TTC549 (cell line): ENCODE results near the gene VARS2.

Source experiments
- FAIRE-seq: peaks from 2 replicates; lab custom pipeline; 2012; peaks lifted over from hg19 to GRCh38; lab: Jason Lieb, UNC

Gene VARS2

DNA sequence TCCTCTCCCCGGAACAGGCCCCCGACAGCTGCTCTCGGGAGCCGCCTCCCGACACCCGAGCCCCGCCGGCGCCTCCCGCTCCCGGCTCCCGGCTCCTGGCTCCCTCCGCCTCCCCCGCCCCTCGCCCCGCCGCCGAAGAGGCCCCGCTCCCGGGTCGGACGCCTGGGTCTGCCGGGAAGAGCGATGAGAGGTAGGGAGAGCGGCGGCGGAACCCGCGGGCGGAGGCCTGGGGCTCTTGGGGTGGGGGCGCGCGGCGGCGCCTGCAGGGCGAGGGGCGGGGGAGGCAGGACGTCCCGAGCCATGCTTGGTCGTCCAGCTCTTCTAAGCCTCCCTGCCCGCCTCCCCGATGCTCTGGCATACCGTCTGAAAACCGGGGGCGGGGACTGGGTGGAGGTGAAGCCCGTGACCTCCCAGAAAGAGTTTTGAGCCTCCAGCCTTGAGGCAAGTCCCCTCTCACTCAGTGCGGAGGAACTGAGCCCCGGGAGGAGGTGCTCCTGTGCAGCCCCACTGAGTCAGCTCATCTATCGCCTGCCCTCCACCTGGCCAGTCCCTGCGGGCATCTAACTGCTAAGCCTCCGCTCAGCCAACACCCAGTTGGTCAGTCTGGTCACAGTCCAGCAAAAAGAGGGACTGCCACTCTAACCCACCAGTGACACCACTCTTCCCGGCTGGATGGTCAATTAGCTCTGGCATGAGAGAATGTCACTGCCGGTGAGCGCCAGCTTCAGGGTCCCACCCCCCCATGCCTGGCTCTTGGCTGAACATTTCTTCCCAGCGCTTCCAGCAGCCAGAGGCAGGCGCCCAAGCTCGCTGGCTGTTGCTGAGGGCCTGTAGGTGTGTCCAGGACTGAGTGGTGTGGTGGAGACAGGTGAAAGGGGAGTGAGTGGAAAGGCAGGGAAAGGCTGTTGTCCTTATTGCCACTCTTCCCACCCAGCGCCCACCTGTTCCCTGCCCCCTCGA lies 29.2 kb upstream of the VARS2 start:
- no peak for FAIRE-seq

DNA sequence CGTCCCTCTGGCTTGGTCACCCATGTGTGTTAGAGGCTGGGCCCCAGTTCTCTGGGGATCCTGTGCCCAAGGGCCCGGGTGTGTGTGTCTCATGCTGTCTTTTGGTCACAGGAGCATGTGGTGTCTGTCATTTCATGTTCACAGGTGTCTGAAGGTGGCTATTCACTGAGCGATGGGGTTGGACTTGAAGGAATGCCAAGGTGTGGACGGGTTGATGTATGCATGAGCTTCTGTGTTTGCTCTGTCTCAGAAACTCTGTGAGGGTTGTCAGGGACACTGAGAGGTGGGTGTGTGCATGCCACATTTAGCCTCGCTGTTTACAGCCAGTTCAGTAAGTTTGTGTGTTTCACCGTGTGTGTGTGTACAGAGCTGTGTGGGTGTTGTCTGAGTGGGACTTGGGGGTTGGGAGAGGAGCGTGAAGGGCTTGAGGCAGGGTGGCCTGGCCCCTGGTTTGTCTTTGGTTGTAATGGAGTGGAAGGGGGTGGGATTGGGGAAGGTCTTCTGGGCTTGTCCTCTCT lies 28.5 kb upstream of the VARS2 start:
- FAIRE-seq = no peak

DNA sequence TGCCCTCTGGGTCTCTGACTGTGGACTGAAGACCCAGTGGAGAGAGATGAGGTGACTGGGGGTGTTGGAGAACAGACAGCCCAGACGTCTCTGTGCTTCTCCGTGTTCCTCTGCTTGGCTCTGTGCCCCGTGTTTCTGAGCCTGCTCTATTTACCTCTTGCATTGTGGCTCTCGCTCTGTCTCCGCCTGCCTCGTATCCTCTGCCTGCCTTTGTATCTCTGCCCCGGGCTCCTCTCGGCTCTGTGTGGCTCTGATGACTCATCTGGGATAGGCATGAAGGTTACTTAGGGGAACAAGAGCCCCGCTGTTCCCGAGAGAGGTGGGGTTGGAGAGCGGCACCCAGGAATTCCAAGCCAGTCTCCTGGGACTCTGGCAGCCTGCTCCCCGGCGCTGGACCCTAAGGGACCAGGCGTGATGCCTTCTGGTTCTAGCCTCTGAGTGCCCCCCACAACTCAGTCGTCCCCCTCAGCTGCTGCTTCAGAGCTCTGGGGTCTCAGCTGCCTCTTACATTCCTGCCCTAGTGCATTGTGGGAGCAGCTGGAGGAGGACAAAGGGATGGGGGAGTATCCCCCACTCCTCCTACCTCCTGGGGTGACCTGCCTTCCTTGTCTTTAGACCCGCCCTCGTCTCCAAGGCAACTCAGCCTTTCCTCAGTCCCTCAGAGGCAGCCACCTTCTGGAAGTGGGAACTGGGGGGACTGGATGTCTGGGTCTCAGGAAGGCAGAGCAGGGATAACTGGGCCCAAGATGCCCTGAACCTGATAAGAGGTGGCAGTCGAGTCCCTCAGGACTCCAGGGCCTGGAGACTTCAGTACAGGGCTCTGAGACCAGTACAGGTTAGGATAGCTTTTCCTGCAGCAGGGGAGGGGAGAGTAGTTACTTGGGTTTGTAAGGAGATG lies 27.8 kb upstream of the VARS2 start:
- FAIRE-seq = no peak

DNA sequence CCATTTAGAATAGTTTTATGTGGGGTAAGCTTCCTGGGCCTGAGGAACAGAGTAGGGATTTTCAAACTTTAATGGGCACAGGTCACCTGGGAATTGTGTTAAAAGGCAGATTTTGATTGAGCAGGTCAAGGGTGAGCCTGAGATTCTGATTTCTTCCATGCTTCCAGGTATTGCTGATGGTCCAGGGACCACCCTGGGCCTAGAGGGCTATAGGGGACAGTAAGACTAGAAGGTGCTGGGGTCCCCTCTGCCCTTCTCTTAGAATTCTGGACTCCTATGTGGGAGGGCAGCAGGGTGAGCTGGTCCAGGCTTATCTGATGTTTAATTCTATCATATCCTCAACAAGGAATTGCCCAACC lies 27.2 kb upstream of the VARS2 start:
- no peak for FAIRE-seq

DNA sequence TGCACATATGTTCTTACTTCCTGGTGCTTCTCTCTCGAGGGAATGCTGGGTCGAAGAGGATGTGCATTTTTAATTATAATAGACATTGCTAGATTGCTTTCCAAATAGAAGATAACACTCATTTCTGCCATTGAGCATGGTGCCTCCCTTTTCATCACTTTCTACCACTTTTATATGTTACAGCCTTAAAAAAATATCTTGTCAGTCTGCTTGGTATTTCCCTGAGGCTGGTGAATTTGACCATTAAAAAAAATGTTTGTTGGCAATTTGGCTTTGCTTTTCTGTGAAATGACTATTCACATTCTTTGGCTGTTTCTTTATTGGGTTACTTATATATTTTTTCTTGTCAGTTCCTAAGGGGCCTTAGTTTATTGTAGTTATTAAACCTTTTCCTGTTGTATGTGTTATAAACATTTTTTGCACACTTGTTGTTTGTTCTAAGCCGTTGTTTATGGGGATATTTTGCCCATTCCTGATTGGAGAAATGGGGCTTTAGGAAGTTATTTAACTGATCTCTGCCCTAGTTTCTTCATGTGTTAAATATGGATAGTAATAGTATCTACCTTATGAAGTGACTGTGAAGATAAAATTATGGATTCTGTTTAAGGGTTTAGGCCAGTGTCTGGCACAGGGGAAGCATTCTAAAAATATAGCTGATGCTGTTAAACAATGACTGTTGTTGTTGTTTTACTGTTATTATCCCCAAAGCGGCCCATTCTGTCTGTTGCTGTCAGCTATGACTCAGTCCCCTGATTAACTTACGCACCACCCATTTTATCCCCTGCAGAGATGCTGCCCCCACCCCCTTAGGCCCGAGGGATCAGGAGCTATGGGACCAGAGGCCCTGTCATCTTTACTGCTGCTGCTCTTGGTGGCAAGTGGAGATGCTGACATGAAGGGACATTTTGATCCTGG lies 25.9 kb upstream of the VARS2 start:
- FAIRE-seq = no peak

DNA sequence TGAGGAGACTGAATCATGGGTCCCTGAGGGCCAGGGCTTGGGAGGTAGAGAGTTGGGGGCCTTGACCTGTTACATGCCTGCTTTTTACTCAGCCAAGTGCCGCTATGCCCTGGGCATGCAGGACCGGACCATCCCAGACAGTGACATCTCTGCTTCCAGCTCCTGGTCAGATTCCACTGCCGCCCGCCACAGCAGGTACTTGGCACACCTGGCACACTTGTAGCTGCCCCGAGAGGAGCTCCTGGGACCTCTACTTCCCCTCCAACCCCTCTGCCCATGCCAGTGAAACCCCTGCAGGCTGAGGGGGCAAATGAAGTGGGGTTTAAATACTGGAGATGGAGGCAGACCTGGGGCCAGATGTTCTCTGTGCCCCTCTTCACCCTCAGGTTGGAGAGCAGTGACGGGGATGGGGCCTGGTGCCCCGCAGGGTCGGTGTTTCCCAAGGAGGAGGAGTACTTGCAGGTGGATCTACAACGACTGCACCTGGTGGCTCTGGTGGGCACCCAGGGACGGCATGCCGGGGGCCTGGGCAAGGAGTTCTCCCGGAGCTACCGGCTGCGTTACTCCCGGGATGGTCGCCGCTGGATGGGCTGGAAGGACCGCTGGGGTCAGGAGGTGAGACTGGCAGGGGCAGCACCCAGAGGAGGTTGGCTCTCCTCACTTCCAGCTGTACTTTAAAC lies 25.1 kb upstream of the VARS2 start:
- no peak for FAIRE-seq

DNA sequence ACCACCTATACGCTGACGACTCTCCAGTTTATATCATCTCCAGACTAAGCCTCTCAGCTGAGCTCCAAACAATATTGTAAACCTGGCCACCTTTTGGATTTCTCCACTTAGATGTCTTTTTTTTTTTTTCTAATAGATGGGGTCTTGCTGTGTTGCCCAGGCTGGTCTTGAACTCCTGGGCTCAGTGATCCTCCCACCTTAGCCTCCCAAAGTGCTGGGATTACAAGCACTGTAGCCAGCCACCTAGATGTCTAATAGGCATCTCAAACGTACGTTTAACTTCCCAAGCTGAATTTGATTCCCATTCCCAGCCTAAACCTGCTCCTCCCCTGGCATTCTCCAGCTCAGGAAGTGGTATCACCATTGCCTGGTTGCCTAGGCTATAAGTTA lies 24.5 kb upstream of the VARS2 start:
- FAIRE-seq = no peak

DNA sequence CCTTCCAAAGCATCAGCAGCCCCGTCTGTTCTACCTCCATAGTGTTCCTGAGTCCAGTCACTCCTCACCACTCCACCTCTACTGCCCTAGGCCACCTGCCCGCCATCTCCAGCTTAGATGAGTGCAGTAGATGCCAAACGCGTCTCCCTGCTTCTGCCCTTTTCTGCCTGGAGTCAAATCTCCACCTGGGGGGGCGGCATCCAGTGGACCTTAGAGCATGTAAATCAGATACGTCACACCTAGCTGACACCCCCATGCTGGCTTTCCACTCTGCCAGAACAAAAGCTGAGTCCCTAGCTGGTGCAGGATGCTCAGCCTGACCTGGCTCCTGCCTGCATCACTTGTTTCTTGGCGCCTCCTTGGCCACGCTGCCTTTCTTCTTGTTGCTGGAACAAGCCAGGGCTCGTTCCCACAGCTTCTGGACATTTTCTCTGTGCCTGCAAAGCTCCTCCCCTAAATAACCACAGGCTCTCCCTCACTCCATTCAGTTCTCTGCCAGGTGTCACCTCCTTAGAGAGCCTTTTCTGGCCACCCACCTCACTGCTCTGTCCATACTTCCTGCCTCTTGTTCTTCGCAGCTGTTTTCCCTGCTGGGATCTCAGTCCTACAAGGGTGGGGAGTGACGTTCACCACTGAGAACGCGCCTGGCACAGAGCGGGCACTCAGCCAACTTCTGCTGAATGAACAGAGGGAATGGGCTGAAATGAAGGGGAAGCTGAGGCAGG lies 24.0 kb upstream of the VARS2 start:
- FAIRE-seq = no peak

DNA sequence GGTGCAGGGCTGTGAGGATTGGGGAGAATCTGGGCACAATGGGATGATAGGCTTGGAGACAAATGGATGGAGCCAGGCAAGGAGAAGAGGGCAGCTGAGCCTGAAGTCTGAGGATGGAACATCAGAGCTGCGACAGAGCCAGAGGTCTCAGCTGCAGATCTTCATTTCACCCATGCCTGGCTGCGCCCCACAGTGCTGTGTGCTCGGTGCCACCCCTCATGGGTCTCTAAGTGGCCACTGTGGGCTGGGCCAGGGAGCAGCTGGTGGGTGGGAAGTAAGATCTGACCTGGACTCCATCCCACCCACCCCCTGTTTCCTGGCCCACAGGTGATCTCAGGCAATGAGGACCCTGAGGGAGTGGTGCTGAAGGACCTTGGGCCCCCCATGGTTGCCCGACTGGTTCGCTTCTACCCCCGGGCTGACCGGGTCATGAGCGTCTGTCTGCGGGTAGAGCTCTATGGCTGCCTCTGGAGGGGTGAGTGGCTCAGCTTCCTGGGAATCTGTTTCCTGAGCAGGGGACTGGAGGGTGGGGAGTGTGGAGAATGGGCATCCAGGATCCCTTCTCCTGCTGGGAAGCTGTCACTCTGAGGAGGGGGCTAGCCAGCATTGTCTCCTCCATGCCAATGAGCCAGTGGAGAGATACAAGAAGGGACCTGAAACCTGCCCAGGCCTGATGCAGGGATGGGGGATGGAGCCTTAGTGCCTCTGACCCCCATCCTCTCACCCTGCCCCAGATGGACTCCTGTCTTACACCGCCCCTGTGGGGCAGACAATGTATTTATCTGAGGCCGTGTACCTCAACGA lies 23.2 kb upstream of the VARS2 start:
- FAIRE-seq = no peak

DNA sequence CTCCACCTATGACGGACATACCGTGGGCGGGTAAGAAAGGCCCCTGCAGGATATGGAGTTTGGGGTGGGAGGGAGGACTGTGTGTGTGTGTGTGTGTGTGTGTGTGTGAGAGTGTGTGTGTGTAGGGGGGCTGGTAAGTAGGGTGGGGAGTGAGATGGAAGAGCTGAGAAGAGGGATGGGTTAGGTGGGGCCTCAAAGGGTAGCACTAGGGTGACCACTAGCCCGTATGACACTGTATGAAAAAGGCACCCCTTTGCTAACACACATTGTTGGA lies 22.7 kb upstream of the VARS2 start:
- FAIRE-seq = no peak

DNA sequence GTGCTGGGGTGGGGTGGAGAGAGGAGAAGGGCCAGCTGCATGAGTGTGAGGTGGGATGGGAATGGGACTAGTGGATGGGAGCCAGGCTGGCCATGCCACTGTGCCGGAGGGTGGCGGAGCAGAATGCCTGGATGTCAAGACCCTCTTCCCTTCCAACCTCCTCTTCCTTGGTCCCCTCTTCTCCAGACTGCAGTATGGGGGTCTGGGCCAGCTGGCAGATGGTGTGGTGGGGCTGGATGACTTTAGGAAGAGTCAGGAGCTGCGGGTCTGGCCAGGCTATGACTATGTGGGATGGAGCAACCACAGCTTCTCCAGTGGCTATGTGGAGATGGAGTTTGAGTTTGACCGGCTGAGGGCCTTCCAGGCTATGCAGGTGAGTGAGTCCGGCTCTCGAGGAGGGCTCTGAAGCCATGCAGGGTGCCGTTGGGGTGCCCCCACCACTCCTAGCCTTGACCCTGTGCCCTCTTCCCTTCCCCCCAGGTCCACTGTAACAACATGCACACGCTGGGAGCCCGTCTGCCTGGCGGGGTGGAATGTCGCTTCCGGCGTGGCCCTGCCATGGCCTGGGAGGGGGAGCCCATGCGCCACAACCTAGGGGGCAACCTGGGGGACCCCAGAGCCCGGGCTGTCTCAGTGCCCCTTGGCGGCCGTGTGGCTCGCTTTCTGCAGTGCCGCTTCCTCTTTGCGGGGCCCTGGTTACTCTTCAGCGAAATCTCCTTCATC lies 22.1 kb upstream of the VARS2 start:
- FAIRE-seq = no peak

DNA sequence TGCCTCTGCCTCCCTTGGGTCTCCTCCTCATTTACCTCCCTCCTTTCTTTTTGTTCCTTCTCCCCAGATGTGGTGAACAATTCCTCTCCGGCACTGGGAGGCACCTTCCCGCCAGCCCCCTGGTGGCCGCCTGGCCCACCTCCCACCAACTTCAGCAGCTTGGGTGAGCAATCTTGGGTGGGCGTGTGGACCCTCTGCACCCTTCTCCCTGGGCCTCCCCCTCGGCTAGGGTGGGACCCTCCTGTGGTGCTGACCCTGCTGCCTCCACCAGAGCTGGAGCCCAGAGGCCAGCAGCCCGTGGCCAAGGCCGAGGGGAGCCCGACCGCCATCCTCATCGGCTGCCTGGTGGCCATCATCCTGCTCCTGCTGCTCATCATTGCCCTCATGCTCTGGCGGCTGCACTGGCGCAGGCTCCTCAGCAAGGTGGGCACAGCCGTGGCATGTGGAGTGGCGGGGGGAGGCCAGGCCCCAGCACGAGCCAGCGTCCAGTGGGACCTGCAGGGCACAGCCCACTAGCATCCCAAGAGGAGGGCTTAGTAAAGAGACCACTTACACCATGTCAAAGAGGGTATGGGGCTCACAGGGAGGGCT lies 20.9 kb upstream of the VARS2 start:
- no peak for FAIRE-seq

DNA sequence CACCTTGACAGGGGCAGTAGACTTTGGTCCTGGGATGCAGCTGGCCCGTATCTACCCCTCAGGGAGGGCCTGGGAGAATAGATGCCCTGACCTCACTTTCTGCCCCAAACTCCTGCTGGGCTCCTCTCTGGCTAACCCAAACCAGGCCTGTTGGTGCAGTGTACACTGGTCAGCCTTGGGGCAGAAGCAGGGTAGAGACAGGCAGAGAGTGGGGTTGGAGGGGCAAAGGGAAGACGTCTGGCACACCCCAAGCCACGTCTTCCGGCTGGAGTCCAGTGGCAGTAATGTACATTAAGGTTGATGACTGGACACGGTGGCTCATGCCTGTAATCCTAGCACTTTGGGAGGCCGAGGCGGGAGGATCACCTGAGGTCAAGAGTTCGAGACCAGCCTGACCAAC lies 20.4 kb upstream of the VARS2 start:
- FAIRE-seq = no peak

DNA sequence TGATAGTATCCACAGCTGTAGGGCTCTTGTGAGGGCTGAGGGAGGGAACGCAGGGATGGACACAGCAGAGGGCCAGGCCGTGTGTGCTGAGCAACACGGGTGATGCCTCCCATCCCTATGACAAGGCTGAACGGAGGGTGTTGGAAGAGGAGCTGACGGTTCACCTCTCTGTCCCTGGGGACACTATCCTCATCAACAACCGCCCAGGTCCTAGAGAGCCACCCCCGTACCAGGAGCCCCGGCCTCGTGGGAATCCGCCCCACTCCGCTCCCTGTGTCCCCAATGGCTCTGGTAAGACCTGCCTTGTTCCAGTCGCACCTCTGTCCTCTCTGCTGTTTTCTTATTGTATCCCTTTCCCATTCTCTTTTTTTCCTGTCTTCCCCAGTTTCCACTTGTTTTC lies 19.7 kb upstream of the VARS2 start:
- FAIRE-seq = no peak

DNA sequence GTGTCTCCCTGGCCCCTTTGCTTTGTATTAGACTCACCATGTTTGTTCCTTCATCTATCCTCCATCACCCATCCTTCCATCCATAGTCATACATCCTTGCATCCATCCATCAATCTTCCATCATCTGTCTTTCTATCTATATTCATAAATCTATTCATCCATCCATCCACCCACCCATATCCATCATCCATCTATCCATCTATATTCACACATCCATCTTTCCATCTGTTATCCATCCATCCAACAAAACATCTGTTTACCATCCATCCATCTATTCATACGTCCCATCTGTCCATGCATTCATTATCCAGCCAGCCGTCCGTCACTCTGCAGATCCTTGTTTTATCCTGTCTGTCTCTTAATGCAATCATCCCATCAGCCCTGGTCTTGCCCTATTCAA lies 19.1 kb upstream of the VARS2 start:
- no peak for FAIRE-seq

DNA sequence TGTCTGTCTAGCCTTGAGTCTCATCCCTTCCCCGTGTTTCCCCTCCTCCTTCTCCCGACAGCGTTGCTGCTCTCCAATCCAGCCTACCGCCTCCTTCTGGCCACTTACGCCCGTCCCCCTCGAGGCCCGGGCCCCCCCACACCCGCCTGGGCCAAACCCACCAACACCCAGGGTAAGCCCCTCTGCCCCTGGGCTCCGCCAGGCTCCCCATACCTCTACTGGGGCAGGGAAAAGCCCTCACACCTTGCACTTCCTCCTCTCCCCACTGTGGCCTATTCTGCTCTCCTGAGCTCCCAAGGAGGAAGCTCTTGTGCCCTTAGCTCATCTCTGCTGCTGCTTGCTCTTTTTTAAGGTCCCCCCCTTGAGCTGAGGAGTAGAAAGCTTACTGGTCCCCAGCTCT lies 18.7 kb upstream of the VARS2 start:
- FAIRE-seq = no peak

DNA sequence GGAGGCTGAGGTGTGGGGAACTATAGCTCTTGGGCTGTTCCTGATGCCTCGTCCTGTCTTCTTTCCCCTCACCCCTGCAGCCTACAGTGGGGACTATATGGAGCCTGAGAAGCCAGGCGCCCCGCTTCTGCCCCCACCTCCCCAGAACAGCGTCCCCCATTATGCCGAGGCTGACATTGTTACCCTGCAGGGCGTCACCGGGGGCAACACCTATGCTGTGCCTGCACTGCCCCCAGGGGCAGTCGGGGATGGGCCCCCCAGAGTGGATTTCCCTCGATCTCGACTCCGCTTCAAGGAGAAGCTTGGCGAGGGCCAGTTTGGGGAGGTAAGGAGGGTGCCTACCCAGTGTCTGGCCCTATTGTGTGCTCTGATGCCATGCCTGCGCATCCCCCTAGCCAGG lies 17.5 kb upstream of the VARS2 start:
- FAIRE-seq = no peak

DNA sequence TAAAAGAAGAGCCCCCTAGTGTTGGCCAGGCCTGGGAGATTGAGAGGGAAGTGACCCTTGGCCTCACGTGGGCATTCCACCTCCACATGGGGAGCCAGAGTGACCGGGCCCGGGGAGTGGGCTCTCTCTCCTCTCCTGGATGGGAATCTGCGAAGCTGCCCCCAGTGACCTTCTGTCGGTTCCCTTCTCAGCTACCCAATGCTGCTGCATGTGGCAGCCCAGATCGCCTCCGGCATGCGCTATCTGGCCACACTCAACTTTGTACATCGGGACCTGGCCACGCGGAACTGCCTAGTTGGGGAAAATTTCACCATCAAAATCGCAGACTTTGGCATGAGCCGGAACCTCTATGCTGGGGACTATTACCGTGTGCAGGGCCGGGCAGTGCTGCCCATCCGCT lies 16.2 kb upstream of the VARS2 start:
- FAIRE-seq = no peak

DNA sequence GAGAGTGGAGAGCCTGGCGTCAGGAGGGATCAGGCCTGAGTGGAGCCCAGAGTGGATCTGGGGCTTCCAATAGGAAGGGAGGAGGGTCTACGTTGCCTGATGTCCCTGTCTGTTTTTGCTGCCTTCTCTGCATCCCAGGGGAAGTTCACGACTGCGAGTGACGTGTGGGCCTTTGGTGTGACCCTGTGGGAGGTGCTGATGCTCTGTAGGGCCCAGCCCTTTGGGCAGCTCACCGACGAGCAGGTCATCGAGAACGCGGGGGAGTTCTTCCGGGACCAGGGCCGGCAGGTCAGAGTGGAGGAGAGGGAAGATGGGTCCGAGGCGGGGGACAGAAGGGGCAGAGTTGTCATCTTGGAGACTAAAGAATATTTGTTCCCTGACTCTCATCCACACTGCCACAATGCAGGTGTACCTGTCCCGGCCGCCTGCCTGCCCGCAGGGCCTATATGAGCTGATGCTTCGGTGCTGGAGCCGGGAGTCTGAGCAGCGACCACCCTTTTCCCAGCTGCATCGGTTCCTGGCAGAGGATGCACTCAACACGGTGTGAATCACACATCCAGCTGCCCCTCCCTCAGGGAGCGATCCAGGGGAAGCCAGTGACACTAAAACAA lies 15.2 kb upstream of the VARS2 start:
- FAIRE-seq = no peak
